Activated T-cell treated with anti-CD3 and anti-CD28 coated beads for 24 hours (primary cell): ENCODE data around the gene PTRH1.
"Not testable (repeated sequence)": the region's sequence is repeated elsewhere in the genome, so short reads cannot be mapped to it uniquely, and the experiment has no call there.

Experiments used
- DNase-seq: peaks from one replicate; pipeline ENCODE4 v3.0.0-alpha.2; 2020; ENCODE audit warnings: low read depth

The PTRH1 gene, protein sequence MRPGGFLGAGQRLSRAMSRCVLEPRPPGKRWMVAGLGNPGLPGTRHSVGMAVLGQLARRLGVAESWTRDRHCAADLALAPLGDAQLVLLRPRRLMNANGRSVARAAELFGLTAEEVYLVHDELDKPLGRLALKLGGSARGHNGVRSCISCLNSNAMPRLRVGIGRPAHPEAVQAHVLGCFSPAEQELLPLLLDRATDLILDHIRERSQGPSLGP

GRCh38 chr9:127715470-127716337 is at the start of gene PTRH1, which contains the start of gene TTC16:
PTRH1 (minus strand) TSS chr9:127715663; CDS start chr9:127715639, 24 bp downstream.
TTC16 (plus strand) TSS chr9:127716079; CDS start chr9:127716146, 67 bp downstream.
- DNase-seq, result peak; percentile 96

DNA sequence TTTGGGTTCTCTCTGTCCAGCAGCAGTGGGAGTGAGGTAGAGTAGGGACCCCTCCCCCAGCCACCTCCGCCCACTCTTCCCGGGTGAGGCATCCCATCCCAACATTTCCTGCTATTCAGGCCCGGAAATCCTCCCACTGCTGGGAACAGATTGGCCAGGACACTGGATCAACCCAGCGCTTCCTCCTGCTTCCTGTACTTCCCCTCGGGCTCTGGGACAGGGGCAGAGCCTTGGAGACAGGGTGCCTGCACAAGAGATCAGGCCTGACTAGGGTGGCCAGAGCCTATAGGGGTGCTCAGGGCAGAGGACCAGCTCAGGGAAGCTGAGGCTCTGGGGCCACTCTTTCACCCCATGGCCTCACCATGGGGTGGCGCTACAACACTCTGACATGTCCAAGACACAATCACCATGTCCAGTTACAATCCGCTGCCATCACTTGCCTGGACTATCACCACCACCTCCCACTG is 48.5 kb upstream of the PTRH1 start:
- DNase-seq, result no peak

- no peak for DNase-seq
Observed at GRCh38 chr9:127762111-127762676, 46.7 kb upstream of the PTRH1 start.

GRCh38 chr9:127761491-127761956 is 46.1 kb upstream of the PTRH1 start:
- no peak for DNase-seq

DNA sequence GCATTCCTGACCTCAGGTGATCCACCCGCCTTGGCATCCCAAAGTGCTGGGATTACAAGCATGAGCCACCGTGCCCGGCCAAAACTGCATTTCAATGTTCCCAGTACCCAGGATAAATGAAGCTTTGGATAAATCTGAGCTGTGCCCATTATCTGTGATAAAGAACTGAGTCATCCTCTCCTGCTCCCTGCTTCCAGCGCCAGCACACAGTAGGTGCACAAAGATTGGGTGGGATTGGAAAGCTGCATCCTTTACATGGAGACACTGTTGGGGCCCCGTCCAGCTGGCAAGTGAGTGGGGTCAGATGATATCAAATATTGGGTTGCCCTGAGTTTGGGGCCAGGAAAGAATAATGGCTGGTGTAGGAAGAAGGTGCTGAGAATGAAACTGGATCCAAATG is 45.6 kb upstream of the PTRH1 start:
- DNase-seq, result no peak

GRCh38 chr9:127758843-127759242 is 43.4 kb upstream of the PTRH1 start:
- no peak for DNase-seq

GRCh38 chr9:127756776-127757175 is 41.3 kb upstream of the PTRH1 start:
- not testable (repeated sequence) for DNase-seq

DNA sequence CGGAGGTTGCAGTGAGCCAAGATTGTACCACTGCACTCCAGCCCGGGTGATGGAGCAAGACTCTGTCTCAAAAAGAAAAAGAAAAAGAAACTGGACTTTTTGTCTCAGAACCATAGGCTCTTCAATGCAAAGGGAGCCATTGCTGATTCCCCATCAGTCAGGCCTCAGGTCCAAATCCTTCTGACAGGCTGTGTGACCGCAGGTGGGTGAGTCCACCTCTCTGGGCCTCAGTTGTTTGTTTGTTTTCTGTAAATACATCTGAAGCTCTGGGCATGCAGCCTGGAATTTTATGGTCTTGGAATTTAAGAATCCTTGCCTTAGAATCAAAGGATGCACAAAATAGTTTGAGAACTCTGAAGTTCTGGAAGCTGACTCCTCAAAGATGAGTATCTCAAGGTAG is 40.8 kb upstream of the PTRH1 start:
- DNase-seq, result no peak

DNA sequence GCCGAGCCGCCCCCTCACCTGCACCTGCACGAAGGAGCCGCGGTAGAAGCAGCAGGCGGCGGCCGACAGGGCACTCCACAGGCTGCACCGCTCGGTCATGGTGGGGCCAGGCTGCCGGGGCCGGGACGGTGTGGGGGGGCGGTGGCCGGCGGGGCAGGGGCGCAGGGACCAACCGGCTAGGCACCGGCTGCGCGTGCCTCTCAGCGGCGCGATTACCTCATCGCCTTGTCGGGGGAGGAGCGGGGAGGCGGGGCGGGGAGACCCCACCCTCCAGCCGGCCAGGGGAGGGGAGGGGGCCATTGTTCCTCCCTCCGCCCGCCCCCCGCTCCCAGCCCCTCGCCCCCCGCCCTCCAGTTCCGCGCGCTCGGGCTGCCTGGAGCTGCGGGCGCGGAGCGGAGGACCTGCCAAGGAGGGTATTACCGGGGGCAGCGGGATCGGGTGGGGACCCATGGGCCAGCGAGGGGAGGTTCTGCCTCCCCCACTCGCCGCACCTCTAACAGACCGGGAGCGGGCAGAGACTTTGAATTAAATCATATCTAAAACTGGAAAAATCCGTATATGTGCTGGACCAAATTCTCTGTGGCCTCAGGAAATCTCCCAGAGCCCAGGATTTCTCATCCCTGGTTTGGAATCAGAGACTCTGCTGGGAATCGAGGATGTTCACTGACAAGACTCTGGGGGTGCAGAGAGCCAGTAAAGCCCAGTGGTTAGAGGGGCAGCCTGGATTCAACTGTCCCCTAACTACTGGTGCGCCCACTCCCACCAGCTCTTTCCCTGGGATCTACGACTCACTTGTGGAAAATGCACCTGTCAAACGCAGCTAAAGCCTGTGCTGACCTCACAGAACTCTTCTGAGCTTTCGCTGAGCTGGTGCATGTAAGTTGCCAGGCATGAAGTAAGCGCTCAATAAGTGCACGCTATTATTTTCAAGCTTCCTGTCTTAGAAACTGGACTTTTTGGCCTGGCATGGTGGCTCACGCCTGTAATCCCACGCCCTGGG is 39.9 kb upstream of the PTRH1 start:
- no peak for DNase-seq

DNA sequence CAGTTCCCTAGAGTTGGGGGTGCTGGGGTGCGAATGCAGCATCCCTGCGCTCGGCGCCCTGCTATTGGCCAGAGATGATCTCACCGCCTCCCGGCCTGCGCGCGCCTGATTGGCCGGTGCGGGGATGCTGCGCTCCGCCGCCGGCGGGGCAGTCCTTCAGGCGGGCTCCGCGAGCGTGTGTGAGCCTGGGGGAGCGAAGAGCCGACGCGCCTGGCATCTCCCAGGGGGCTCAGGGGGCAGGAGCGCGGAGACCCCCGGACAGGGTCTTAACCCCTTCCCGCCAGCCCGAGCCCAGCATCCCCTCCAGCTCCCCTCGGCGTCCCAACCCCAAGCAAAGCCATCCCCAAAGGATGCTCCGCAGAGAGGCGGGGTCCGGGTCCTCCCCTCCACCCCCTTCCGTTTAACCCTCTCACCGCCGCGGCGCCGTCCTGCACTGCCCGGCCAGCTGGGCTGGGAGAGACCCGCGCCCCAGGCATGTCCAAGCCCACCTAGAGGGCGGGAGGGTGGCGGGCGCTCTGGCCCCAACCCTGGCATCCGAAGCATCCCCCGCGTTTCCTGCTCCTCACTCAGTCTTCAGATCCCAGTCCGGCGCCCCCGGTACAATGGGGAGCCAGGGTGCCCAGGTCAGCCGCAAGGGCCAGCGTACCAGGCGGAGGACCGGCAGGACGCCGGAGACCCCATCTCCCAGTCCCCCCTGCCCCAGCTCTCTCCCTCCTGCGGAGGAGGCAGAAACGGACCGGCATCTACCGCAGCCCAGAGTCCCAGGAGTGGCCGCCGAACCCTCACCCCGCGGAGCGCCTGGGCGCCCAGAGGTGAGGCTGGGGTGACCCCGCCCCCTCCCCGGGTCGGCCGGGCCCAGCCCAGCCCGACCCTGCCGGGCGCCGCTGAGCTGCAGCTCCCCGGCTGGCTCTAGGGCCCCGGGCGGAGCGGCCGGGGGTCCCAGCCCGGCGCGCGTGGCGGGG is 38.9 kb upstream of the PTRH1 start:
- no peak for DNase-seq

- DNase-seq, result no peak
Observed at GRCh38 chr9:127753622-127754021, 38.2 kb upstream of the PTRH1 start.

DNA sequence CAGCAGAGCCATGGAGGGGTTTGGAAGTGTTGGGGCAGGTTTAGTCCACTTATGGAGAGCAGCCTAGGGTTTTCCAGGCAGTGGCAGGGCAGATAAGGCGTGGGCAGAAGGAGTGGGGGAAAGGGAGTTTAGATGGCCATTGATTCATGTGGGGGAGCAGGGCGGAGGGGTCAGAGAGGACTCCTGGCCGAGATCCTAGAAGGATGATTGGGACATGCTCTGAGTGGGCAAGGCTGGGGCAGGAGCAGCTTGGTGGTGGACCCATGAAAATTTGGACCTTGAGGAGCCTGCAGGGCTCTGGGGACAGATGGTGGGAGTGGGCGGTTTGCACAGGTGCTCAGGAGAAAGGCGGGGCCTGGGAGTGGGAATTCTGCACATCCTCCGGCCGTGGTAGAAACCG is 37.7 kb upstream of the PTRH1 start:
- no peak for DNase-seq

- DNase-seq, result no peak
Observed at GRCh38 chr9:127751269-127752054, 36.0 kb upstream of the PTRH1 start.

- DNase-seq, result no peak
Observed at GRCh38 chr9:127749090-127749787, 33.8 kb upstream of the PTRH1 start.

GRCh38 chr9:127746959-127747569 is 31.6 kb upstream of the PTRH1 start:
- DNase-seq, result no peak

GRCh38 chr9:127744398-127745110 is 29.1 kb upstream of the PTRH1 start:
- DNase-seq, result no peak

GRCh38 chr9:127742435-127743088 is 27.1 kb upstream of the PTRH1 start:
- DNase-seq, result no peak
